Gastrocnemius medialis (tissue), 4 donors: ENCODE data around the gene GRPEL2. TPM values are rescaled to one million over a fixed set of nuclear protein-coding genes. Genes with fewer than 3 reads are reported as not detected.

Experiments
- ATAC-seq, 2 donors: fragments of 150-250 bp; one replicate each; pipeline ENCODE4 v1.9.1; 2016
- DNase-seq, 2 donors: peaks; one replicate each; pipeline ENCODE4 v3.0.0-alpha.2; 2019
- H3K27ac ChIP-seq, 4 donors: fragments of 200-600 bp; sonication (generic); 1 replicate in 1 of 4; 2 replicates in 3 of 4; pipeline ENCODE4 v1.5.1; 2016 to 2018; ENCODE audit warnings: mild to moderate bottlenecking in 2 of 4, moderate library complexity in 1 of 4
- H3K27me3 ChIP-seq, 3 donors: fragments of 200-600 bp; sonication (generic) in 2 of 3; 1 replicate in 1 of 3; 2 replicates in 2 of 3; pipeline versions ENCODE4 v1.5.1 to v1.6.0; 2016 to 2019; ENCODE audit warnings: mild to moderate bottlenecking in 1 of 3, moderate library complexity in 1 of 3
- H3K36me3 ChIP-seq, 2 donors: fragments of 200-600 bp; sonication (generic) in 1 of 2; one replicate each; pipeline ENCODE4 v1.5.1; 2017 to 2018
- H3K4me1 ChIP-seq, 2 donors: fragments of 200-600 bp; sonication (generic) in 1 of 2; one replicate each; pipeline ENCODE4 v1.5.1; 2016 to 2017; ENCODE audit warnings: mild to moderate bottlenecking in 2 of 2
- H3K4me3 ChIP-seq, 4 donors: fragments of 200-600 bp; sonication (generic) in 3 of 4; 1 replicate in 1 of 4; 2 replicates in 3 of 4; pipeline ENCODE4 v1.5.1; 2016 to 2019; ENCODE audit warnings: mild to moderate bottlenecking in 2 of 4
- H3K9me3 ChIP-seq, 3 donors: fragments of 200-600 bp; sonication (generic) in 2 of 3; 1 replicate in 1 of 3; 2 replicates in 2 of 3; pipeline ENCODE4 v1.5.1; 2016 to 2019
- POLR2A ChIP-seq, 2 donors: fragments of 450-650 bp; IDR thresholded peaks; one replicate each; pipeline ENCODE4 v1.6.1; 2017; ENCODE audit warnings: antibody characterized with exemption in 2 of 2, mild to moderate bottlenecking in 2 of 2, moderate library complexity in 2 of 2
- in situ Hi-C, 4 donors: fragments of 200-750 bp; cut with MboI; loops; one replicate each; pipeline versions ENCODE4 v1.15.0 to v1.8.0; 2017; ENCODE audit warnings: low sequenced_read_pairs in 4 of 4
- intact Hi-C: fragments of 100-400 bp; cut with DNase I; formaldehyde crosslinking; loops from one replicate; pipeline ENCODE4 v1.15.1; 2023; ENCODE audit warnings: low total_unique reads
- total RNA-seq, 4 donors: library from RNA; depleted of rRNA; stranded (reverse); fragments of >200 nt; gene quantifications; one replicate each; pipeline versions ENCODE4 v1.1.0 to v1.2.3, GENCODE V29; 2016
- TF ChIP-seq, protein P1 (sequence below), 5 experiments: fragments of 450-650 bp in 3 of 5; fragments of 200-600 bp in 2 of 5; sonication (generic) in 2 of 5; IDR thresholded peaks in 4 of 5; conservative IDR thresholded peaks in 1 of 5; 1 replicate in 4 of 5; 2 replicates in 1 of 5; pipeline ENCODE4 v1.5.1; 2016 to 2019; ENCODE audit warnings: antibody characterized with exemption in 5 of 5, mild to moderate bottlenecking in 3 of 5, moderate library complexity in 3 of 5

GRPEL2 gene
- total RNA-seq, 4 donors from 2014 or later, result 7.8 to 13.3 (median 9.9) TPM

DNA sequence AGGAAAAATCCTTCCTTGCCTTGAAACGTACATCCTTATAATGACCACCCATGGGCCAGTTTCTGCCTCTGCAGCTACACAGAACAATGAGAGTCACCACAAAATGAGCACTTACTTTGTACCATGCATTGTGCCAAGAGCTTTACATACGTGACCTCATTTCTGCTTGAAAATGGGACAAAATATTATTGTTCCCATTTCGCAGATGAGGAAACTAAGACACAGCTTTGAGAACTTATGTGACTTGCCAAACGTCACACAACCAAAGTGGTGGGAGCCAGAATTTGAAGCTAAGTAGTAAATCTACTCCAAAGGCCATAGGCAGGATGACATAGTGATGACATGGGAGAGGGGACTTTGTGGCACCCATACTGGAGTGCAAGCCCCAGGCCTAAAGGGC, 34.8 kb upstream of the GRPEL2 start:
- DNase-seq (no peak), ATAC-seq (no peak)
- peak overlapping the region in 2 of 4 donors; percentile 37 to 42 for H3K27ac ChIP-seq
- H3K4me1 ChIP-seq, result peaks cover 18 to 27% of the 10 kb centered on the region in 2 donors
- intact Hi-C loops (loop anchor here (5.0 kb wide), 1 partner anchor 43 kb away; no protein-coding TSS in a partner anchor), in situ Hi-C loops (no loop called here)
- no peaks in the 10 kb centered on the region for H3K27me3 ChIP-seq
- TF ChIP-seq, protein P1, sequence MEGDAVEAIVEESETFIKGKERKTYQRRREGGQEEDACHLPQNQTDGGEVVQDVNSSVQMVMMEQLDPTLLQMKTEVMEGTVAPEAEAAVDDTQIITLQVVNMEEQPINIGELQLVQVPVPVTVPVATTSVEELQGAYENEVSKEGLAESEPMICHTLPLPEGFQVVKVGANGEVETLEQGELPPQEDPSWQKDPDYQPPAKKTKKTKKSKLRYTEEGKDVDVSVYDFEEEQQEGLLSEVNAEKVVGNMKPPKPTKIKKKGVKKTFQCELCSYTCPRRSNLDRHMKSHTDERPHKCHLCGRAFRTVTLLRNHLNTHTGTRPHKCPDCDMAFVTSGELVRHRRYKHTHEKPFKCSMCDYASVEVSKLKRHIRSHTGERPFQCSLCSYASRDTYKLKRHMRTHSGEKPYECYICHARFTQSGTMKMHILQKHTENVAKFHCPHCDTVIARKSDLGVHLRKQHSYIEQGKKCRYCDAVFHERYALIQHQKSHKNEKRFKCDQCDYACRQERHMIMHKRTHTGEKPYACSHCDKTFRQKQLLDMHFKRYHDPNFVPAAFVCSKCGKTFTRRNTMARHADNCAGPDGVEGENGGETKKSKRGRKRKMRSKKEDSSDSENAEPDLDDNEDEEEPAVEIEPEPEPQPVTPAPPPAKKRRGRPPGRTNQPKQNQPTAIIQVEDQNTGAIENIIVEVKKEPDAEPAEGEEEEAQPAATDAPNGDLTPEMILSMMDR (IDR thresholded peaks at IDR 0.05 in 4 of 5, conservative IDR thresholded peaks at IDR 0.05 in 1 of 5), result no peak
- TF ChIP-seq POLR2A (IDR thresholded peaks at IDR 0.05), result no peak
- H3K4me3 ChIP-seq, result no peak overlapping the region
- H3K9me3 ChIP-seq, result no peaks in the 10 kb centered on the region
- peaks cover 0 to 39% of the 10 kb centered on the region in 2 donors for H3K36me3 ChIP-seq

DNA sequence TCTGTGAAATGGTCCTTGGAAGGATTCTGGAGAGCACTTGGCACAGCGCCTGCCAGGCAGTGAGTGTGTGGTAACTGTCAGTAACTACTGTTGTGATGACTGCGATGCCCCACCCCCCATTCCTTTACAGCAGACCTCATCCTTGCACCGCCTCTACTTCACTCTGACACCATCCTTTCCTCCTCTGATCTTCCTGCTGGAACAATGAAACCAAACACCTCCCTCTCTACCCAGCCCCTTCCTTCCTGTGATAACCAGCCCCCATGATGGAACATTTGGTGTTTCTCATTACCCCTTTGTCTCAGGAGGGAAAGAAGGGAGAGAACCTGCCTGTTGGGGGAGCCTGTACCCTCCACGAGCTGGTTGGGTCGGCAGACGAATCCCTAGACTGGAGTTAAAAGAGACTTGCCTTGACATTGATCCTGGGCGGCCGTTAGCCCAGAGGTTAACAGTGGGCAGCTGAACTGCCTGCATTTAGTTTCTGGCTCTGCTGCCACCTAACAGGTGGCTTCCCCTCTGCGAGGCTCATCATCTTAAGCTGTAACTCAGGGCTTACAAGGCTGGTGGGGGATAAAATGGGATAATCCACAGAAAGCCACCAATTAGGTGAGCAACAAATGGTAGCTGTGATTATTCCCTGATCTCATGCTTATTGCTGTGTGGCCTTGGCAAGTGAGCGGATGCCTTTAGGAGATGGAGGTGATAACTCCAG, 34.2 kb upstream of the GRPEL2 start:
- TF ChIP-seq POLR2A (IDR thresholded peaks at IDR 0.05), result no peak
- TF ChIP-seq, protein P1 (IDR thresholded peaks at IDR 0.05 in 4 of 5, conservative IDR thresholded peaks at IDR 0.05 in 1 of 5), result no peak
- Histone ChIP-seq H3K27me3 (no peaks in the 10 kb centered on the region), H3K27ac (peak overlapping the region in 3 of 4 donors; percentile 37 to 57 (median 42)), H3K4me3 (no peak overlapping the region), H3K4me1 (peaks cover 18 to 27% of the 10 kb centered on the region in 2 donors), H3K9me3 (no peaks in the 10 kb centered on the region), H3K36me3 (peaks cover 0 to 36% of the 10 kb centered on the region in 2 donors)
- ATAC-seq (no peak), DNase-seq (no peak)
- intact Hi-C loops (loop anchor here (5.0 kb wide), 1 partner anchor 44 kb away; no protein-coding TSS in a partner anchor), in situ Hi-C loops (no loop called here)

DNA sequence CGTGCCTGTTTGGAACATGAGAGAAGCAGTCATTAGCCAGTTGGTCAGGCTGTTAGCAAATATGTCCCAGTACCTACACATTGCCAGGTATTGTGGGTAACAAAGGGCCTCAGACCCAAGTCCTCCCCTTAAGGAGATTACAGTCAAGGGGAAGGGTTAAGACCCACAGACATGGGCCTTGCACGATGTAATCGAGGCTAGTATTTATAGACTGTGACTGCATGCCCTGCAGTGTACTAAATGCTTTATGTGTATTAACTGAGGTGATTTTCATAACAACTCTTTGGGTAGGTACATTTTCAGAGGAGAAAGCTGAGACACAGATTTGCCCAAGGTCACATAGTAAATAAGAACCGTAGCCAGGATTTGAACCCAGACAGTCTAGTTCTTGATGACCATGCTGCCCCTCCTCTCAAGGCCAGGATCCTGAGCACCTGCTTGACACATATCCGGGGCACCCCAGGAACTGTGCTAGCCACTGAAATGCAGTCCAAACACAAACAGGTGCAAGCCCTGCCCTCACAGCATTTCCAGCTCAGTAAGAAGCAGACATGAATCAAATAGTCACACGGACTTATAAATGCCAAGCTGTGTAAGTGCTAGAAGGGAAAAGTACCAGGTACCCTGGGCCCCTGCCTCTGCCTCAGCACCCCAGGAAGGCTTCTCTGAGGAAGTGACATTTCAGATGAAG, 32.0 kb upstream of the GRPEL2 start:
- in situ Hi-C loops (no loop called here), intact Hi-C loops (loop anchor here (5.0 kb wide), 1 partner anchor 46 kb away; no protein-coding TSS in a partner anchor)
- no peaks in the 10 kb centered on the region for H3K9me3 ChIP-seq
- peak overlapping the region; percentile 63 to 80 (median 75) for H3K27ac ChIP-seq
- TF ChIP-seq POLR2A (IDR thresholded peaks at IDR 0.05), result no peak
- TF ChIP-seq, protein P1 (IDR thresholded peaks at IDR 0.05 in 4 of 5, conservative IDR thresholded peaks at IDR 0.05 in 1 of 5), result no peak
- peaks cover 18 to 27% of the 10 kb centered on the region in 2 donors for H3K4me1 ChIP-seq
- H3K4me3 ChIP-seq, result no peak overlapping the region
- peak; percentile 32 to 73 for DNase-seq
- H3K27me3 ChIP-seq, result no peaks in the 10 kb centered on the region
- peak; percentile 57 to 62 for ATAC-seq
- H3K36me3 ChIP-seq, result peaks cover 0 to 33% of the 10 kb centered on the region in 2 donors

DNA sequence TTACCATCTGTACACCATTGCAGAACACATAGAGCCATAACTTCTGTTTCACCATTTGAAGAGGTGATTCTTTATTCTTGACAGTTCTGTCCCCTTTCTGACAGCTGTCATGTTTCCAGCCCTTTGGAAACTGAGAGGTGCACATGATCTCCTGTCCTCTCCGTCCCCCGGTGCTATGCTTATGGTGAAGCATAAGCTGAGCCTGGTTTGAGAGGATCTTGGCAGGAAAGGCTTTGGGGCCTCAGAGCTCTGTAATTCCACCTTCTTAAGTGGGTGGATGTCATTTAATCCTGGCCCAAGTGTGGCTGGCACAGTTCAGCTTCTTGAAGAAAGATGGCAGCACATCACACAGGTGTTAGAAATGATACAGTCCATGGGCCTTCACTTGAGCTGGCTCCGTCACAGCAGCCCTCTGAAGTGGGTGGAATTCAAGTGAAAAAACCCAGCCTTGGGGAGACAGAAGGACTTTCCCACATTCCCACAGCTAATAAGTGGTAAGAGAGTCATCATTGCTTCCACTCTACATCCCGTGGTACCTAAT, 30.7 kb upstream of the GRPEL2 start:
- Histone ChIP-seq H3K27ac (peak overlapping the region; percentile 63 to 80 (median 75)), H3K4me3 (no peak overlapping the region), H3K9me3 (no peaks in the 10 kb centered on the region), H3K36me3 (peaks cover 0 to 36% of the 10 kb centered on the region in 2 donors), H3K4me1 (peaks cover 19 to 27% of the 10 kb centered on the region in 2 donors), H3K27me3 (no peaks in the 10 kb centered on the region)
- intact Hi-C loops, result loop anchor here (5.0 kb wide), 2 partner anchors 47 to 58 kb away; no protein-coding TSS in a partner anchor
- ATAC-seq (peak; percentile 40 to 59), DNase-seq (peak in 1 of 2 donors; percentile 66)
- in situ Hi-C loops, result no loop called here
- TF ChIP-seq POLR2A (IDR thresholded peaks at IDR 0.05), result no peak
- TF ChIP-seq, protein P1 (IDR thresholded peaks at IDR 0.05 in 4 of 5, conservative IDR thresholded peaks at IDR 0.05 in 1 of 5), result peak in 3 of 5 experiments; percentile 8 to 27 (median 22)
